HG03139 (cell line): ENCODE data around the gene SV2C.
A peak's percentile ranks its signal among the peaks of the same experiment; 100 is the strongest.

Experiments
- ATAC-seq: cut with Tn5 transposase; IDR thresholded peaks from one replicate; pipeline ENCODE4 v1.9.1; 2021; ENCODE audit not compliant: unreplicated experiment

The SV2C gene

GRCh38 chr5:76250463-76250862 is 167.3 kb downstream of the SV2C start:
- no peak for ATAC-seq

GRCh38 chr5:76251656-76252055 is 168.5 kb downstream of the SV2C start:
- no peak for ATAC-seq

- ATAC-seq, result no peak
These were observed 169.3 kb downstream of the SV2C start for GRCh38 chr5:76252437-76252836.

GRCh38 chr5:76256116-76256889 is 173.1 kb downstream of the SV2C start:
- peak; percentile 96 for ATAC-seq

GRCh38 chr5:76257225-76257833 is 174.1 kb downstream of the SV2C start:
- ATAC-seq, result no peak

GRCh38 chr5:76257897-76258296 is 174.7 kb downstream of the SV2C start:
- ATAC-seq, result no peak

- no peak for ATAC-seq
These were observed 181.5 kb downstream of the SV2C start for GRCh38 chr5:76264681-76265080.

GRCh38 chr5:76269259-76269931 is 186.2 kb downstream of the SV2C start:
- no peak for ATAC-seq

GRCh38 chr5:76269932-76270610 is 186.9 kb downstream of the SV2C start:
- ATAC-seq, result no peak

- no peak for ATAC-seq
These were observed 188.7 kb downstream of the SV2C start for GRCh38 chr5:76271836-76272235.

GRCh38 chr5:76273206-76273885 is 190.2 kb downstream of the SV2C start:
- ATAC-seq, result no peak

- no peak for ATAC-seq
These were observed 191.4 kb downstream of the SV2C start for GRCh38 chr5:76274571-76274970.

- no peak for ATAC-seq
These were observed 194.6 kb downstream of the SV2C start for GRCh38 chr5:76277736-76278135.

- no peak for ATAC-seq
These were observed 195.1 kb downstream of the SV2C start for GRCh38 chr5:76278261-76278789.

GRCh38 chr5:76280494-76280893 is 197.3 kb downstream of the SV2C start:
- ATAC-seq, result no peak

- no peak for ATAC-seq
These were observed 200.5 kb downstream of the SV2C start for GRCh38 chr5:76283670-76284069.

GRCh38 chr5:76289692-76290091 is 206.5 kb downstream of the SV2C start:
- ATAC-seq, result no peak

GRCh38 chr5:76290321-76290757 is 207.2 kb downstream of the SV2C start:
- no peak for ATAC-seq

- no peak for ATAC-seq
These were observed 208.3 kb downstream of the SV2C start for GRCh38 chr5:76291305-76292077.
